ENCODE results near the gene SLC12A3.
"Not testable (repeated sequence)": the region's sequence is repeated elsewhere in the genome, so short reads cannot be mapped to it uniquely, and the experiment has no call there.

The SLC12A3 gene

DNA sequence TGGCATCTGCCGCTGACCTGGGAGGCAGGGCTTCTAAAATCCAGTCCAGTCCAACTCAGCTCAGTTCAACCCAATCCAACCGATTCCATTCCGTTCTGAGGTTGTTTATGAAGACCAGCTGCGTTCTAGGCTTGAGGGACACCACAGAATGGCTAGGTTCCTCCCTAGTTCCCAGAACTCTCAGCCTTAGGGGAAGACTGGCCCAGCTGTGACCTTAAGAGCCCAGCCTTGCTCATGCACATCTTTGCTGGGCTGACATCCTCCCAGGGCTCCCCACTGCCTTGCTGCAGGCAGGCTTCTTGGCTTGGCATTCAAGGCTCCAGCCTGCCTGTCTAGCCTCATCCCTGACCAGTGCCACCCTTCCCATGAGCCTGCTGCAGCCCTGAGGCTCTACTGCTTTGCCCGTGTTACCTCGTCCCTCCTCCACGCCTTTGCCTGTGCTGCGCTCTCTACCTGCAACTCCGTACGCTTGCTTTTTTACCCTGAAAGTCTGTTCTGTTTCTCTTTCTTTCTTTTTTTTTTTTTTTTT, 7.9 kb downstream of the SLC12A3 start:
- H3K27me3 Mint-ChIP-seq, result no peaks in the 10 kb centered on the region
- no peak overlapping the region for H3K4me3 Mint-ChIP-seq
- H3K27ac Mint-ChIP-seq, result no peak overlapping the region
- no peak for DNase-seq
- ATAC-seq, result no peak
- H3K9me3 Mint-ChIP-seq, result no peaks in the 10 kb centered on the region
- H3K4me1 Mint-ChIP-seq, result peaks cover 20% of the 10 kb centered on the region

DNA sequence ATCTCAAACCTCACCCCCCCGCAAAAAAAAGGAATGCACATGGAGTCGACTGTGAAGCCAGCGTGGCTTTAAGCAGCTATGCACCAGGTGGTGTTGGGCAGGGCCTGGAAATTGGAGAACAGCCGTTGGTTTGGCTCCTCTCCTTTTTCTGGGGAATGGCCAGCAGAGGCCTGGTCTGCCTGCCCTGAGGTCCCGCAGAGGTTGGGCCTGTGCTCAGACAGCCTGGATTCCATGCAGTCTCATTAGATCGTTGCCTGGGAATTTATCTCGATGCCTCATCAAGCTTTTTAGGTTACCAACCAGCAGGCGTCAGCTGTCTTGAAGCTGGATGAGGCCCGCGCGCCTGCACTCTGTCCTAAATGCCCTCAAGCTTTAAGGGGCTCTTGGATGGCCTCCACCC, 9.8 kb downstream of the SLC12A3 start:
- H3K4me1 Mint-ChIP-seq, result peaks cover 18% of the 10 kb centered on the region
- no peak overlapping the region for H3K4me3 Mint-ChIP-seq
- H3K9me3 Mint-ChIP-seq, result no peaks in the 10 kb centered on the region
- DNase-seq (no peak), ATAC-seq (no peak)
- no peak overlapping the region for H3K27ac Mint-ChIP-seq
- H3K27me3 Mint-ChIP-seq, result no peaks in the 10 kb centered on the region

DNA sequence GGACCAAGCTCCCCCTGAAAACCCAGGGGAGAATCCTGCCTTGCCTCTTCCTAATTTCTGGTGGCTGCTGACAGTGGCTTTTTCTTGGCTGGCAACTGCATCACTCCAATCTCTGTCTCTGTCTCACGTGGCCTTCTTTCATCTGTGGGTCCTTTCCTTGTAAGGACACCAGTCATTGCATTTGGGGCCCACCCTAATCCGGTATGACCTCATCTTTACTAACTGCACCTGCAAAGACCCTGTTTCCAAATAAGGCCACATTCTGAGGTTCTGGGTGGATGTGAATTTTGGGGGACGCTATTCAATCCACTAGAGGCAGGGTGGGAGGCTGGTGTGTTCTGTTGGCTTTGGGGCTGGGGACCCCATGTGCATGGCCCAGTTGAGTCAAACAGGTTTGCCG, 11.0 kb downstream of the SLC12A3 start:
- Mint-ChIP-seq H3K4me3 (no peak overlapping the region), H3K4me1 (peaks cover 9% of the 10 kb centered on the region), H3K27me3 (no peaks in the 10 kb centered on the region), H3K9me3 (no peaks in the 10 kb centered on the region), H3K27ac (no peak overlapping the region)
- ATAC-seq (no peak), DNase-seq (no peak)

DNA sequence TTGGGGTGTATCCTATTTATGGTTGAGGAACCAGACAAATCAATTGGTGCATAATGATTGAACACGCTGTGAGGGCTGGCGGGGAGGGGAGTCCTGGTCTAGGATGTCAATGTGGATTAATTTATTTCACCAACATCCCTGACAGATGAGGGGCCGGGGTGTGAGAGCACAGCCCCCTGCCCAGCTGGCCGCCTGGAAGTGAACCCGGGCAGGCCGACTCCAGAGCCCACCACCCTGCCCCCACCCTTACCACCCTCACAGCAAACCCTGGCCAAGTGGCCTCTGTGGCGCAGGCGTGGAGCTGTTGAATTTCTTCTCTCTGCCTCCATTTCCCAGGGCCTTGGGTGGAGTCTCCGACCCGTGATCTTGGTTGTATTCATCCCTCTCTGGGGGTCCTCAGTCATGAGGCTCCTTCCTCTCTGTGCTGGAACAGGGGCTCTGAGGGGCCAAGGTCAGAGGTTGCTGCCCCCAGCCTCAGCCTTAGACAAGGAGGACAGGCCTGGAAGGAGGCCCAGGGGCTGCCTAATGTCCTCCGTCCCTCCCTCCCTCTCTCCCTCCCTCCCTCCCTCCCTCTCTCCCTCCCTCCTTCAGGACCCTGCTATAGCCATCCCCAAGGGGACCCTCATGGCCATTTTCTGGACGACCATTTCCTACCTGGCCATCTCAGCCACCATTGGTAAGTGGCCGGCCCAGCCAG, 12.6 kb downstream of the SLC12A3 start:
- H3K27ac Mint-ChIP-seq, result no peak overlapping the region
- H3K27me3 Mint-ChIP-seq, result no peaks in the 10 kb centered on the region
- peaks cover 5% of the 10 kb centered on the region for H3K4me1 Mint-ChIP-seq
- no peaks in the 10 kb centered on the region for H3K9me3 Mint-ChIP-seq
- H3K4me3 Mint-ChIP-seq, result no peak overlapping the region
- no peak for ATAC-seq
- no peak for DNase-seq

DNA sequence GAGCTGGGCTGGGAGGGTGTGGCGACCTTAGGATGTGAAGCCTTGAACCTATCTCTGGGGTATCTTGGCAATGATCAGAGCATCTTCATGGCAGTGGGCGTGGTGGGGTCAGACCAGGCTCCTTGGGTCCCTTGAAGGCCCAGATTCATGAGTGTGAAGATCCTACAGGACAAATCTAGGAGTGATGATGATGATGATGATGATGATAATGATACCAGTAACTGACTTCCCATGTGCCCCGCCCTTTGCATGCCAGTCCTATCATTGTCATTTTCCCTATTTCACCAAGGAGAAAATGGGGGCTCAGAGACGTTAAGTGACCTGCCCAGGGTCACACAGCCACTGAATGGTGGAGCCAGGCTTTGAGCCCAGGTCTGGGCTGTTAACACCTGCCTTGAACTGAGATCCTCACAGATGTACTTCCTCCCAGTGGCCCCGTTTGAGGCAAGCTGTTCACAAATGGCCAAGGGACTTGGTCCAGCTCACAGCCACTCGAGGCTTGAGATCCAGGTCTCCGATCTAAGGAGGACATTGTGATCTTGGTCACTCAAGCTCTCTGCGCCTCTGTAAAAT, 13.4 kb downstream of the SLC12A3 start:
- Mint-ChIP-seq H3K4me3 (no peak overlapping the region), H3K9me3 (no peaks in the 10 kb centered on the region), H3K27me3 (no peaks in the 10 kb centered on the region), H3K4me1 (no peaks in the 10 kb centered on the region), H3K27ac (no peak overlapping the region)
- no peak for ATAC-seq
- DNase-seq, result no peak

DNA sequence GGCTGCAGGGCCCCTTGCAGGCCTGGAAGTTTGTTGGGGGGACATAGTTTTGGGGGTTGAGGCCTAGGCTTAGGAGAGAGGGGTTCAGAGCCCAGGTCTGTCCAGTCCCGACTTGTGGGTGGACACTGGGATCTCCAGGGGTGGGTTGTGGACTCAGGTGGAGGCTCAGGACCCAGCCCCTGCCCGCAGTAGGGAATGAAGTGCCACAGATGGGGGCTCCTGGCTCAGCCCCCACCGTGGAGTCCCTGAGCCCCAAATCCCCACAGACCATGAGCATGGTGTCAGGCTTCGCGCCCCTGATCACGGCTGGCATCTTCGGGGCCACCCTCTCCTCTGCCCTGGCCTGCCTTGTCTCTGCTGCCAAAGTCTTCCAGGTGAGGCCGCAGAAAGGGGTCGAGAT, 14.3 kb downstream of the SLC12A3 start:
- H3K27ac Mint-ChIP-seq, result no peak overlapping the region
- no peak for ATAC-seq

DNA sequence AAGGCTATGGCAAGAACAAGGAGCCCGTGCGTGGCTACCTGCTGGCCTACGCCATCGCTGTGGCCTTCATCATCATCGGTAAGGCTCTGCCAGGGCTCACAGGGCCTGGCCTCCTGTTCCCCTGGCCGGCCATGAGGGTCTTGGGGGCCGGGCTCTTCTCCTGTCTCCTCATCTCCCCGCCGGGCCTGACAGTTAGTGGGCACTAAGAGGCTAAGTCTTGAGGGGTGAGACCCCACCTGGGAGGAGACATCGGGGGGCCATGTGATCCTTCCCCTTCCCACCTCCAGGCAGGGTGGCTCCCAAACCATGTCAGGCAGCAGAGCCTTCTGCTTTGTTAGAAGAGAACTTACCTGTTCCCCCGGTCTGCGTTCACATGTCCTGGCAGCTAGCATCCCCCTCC, 15.2 kb downstream of the SLC12A3 start:
- Mint-ChIP-seq H3K4me3 (no peak overlapping the region), H3K4me1 (no peaks in the 10 kb centered on the region), H3K27ac (no peak overlapping the region)

More for the DNA sequence above, 14.3 kb downstream of the SLC12A3 start:
- no peaks in the 10 kb centered on the region for H3K9me3 Mint-ChIP-seq
- no peak for DNase-seq
- no peaks in the 10 kb centered on the region for H3K27me3 Mint-ChIP-seq
- H3K4me3 Mint-ChIP-seq, result no peak overlapping the region
- H3K4me1 Mint-ChIP-seq, result no peaks in the 10 kb centered on the region

DNA sequence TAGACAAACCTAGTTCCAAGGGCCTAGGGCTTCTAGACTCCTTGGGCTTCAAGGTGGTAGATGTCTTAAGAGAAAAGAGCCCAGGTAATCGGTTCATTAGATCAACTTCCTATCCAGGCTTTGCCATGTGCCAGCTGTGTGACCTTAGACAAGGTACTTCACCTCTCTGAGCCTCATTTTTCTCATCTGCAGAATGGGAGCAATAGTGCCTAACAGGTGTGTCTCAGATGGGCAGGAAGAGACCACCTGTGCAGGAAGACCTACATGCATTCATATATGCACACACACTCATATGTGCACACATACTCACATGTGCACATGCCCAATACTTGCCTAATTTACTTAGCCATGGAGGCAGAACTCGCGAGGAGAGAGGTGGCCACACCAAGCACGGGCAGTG, 15.7 kb downstream of the SLC12A3 start:
- no peaks in the 10 kb centered on the region for H3K27me3 Mint-ChIP-seq
- H3K4me1 Mint-ChIP-seq, result no peaks in the 10 kb centered on the region
- no peak for DNase-seq
- H3K27ac Mint-ChIP-seq, result no peak overlapping the region
- H3K9me3 Mint-ChIP-seq, result no peaks in the 10 kb centered on the region
- ATAC-seq, result no peak
- H3K4me3 Mint-ChIP-seq, result no peak overlapping the region

More for the DNA sequence above, 15.2 kb downstream of the SLC12A3 start:
- ATAC-seq, result no peak
- H3K27me3 Mint-ChIP-seq, result no peaks in the 10 kb centered on the region
- no peak for DNase-seq
- H3K9me3 Mint-ChIP-seq, result no peaks in the 10 kb centered on the region

DNA sequence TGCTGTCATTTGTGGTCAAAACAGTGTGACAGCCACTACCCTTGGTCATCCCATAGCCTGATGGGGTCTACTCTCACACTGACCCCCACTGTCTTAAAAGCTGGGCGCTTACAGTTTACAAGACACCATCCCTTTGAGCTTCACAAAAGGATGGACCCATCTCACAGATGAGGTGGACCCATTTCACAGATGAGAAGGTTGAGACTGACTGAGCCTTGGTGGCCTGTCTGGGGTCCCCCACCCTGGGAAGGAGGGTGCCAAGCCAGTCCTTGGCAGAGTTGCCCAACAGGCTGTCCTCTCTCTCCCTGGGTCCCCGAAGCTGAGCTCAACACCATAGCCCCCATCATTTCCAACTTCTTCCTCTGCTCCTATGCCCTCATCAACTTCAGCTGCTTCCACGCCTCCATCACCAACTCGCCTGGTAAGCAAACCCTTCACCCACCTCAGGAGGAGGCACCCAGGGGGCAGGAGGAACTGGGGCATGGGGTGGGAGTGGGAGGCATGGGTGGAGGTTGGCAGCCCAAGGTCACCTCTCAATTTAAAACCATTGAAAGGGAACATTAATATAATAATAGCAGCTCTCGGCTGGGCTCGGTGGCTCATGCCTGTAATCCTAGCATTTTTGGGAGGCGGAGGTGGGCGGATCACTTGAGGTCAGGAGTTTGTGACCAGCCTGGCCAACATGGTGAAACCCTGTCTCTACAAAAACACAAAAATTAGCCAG, 17.2 kb downstream of the SLC12A3 start:
- Mint-ChIP-seq H3K4me3 (no peak overlapping the region), H3K4me1 (no peaks in the 10 kb centered on the region), H3K27me3 (no peaks in the 10 kb centered on the region), H3K9me3 (no peaks in the 10 kb centered on the region), H3K27ac (peak overlapping the region in 1 of 2 donors; percentile 54)
- DNase-seq (no peak), ATAC-seq (no peak)

DNA sequence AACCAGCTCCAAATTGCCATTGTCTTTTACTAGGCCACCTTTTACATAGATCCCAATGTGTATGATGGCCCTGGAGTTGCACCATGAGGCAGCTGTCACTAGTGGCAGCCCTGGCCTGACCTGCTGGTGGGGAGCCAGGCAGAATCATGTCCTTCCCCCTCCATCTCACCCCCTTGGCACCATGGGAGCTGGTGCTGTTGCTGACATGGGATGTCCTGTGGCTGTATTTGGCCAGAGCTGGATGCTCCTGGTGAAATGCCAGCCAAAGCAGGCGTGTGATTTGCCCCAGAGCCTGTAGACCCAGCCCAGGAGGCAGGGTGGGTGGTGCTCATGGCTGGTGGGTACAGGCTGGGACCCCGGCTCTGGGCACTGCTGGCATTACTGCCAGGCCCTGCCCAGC, 18.6 kb downstream of the SLC12A3 start:
- Mint-ChIP-seq H3K9me3 (no peaks in the 10 kb centered on the region), H3K27me3 (no peaks in the 10 kb centered on the region), H3K27ac (no peak overlapping the region), H3K4me3 (no peak overlapping the region), H3K4me1 (no peaks in the 10 kb centered on the region)
- DNase-seq, result no peak
- no peak for ATAC-seq

DNA sequence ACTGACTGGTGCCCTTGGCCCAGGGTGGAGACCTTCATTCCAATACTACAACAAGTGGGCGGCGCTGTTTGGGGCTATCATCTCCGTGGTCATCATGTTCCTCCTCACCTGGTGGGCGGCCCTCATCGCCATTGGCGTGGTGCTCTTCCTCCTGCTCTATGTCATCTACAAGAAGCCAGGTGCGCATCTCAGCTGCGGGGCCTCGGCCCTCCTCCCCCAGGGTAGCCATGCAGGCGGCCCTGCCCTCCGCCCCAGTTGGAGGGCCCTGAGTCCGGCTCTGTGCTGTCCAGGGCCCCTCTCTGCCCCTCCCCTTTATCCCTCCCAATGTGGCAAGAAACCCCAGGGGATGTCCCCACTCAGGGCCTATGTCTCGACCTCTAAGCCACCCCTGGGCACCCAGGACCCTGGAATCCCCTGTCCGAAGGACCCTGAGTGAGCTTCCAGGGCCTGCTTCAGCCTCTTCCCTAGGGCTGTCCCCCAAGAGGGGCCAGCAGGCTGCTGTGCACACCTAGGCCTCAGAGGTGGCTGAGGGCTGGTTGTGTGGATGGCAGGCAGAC, 19.1 kb downstream of the SLC12A3 start:
- H3K4me1 Mint-ChIP-seq, result no peaks in the 10 kb centered on the region
- no peak overlapping the region for H3K4me3 Mint-ChIP-seq
- no peak overlapping the region for H3K27ac Mint-ChIP-seq

DNA sequence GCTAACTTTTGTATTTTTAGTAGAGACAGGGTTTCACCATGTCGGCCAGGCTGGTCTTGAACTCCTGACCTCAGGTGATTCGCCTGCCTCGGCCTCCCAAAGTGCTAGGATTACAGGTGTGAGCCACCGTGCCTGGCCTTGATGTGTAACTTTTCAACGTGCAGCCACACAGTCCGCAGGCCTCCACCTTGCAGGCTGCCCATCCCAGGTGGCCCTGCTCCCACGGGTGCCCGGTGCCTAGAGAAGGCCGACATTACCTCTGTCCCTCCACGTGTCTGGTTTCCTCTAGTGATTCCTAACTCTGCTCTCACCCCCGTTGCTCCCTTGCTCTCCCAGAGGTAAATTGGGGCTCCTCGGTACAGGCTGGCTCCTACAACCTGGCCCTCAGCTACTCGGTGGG, 19.9 kb downstream of the SLC12A3 start:
- H3K4me1 Mint-ChIP-seq, ATAC-seq, DNase-seq, H3K27ac Mint-ChIP-seq, H3K27me3 Mint-ChIP-seq, H3K4me3 Mint-ChIP-seq, H3K9me3 Mint-ChIP-seq: not testable (repeated sequence)

More for the DNA sequence above, 19.1 kb downstream of the SLC12A3 start:
- no peak for DNase-seq
- H3K9me3 Mint-ChIP-seq, result no peaks in the 10 kb centered on the region
- ATAC-seq, result peak; percentile 32
- H3K27me3 Mint-ChIP-seq, result no peaks in the 10 kb centered on the region

DNA sequence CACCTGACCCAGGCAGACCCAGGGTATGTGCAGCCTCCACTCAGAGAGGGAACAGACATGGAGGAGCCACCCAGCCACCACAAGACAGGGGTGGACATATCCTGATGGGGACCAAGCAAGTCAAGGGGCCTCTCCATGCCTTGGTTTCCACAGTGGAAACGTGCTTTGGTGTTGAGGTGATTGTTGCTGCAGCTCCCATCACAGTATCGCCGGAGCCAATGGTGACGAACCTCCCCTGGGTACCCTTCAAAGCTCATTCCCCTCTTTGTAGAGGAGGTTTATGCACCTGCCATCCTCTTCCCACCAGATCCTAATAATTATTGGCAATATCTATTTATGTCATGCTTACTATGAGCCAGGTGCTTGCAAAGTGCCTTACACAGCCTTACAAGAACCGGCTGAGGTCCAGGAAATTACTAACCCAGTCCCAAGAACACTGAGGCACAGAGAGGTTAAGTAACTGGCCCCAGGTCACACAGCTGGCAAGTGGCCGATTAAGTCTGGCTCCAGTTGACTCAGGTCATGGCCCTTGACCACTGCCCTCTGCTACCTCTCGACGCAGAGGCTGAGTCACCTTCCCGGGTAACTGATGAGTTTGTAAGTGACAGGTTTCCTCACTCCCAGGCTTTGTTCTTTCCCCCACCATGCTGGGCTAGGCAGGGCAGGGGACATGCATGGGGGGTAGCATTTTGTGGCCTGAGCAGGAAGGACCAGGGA, 20.6 kb downstream of the SLC12A3 start:
- Mint-ChIP-seq H3K27ac (peak overlapping the region in 1 of 2 donors; percentile 64), H3K9me3 (no peaks in the 10 kb centered on the region), H3K4me3 (no peak overlapping the region), H3K27me3 (no peaks in the 10 kb centered on the region), H3K4me1 (no peaks in the 10 kb centered on the region)
- ATAC-seq (no peak), DNase-seq (no peak)

DNA sequence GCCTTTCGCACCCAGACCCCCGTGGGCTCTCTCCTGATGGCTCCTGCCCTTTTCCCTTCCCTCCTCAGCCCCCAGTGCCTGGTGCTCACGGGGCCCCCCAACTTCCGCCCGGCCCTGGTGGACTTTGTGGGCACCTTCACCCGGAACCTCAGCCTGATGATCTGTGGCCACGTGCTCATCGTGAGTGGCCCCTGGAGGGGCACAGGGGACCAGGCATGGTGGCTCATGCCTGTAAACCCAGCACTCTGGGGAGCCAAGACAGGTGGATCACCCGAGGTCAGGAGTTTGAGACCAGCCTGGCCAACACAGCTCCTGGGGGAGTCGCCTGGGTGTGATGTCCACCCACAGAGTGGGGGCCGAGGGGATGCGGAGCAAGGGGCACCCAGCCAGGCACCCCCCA, 21.3 kb downstream of the SLC12A3 start:
- Mint-ChIP-seq H3K9me3 (no peaks in the 10 kb centered on the region), H3K27me3 (no peaks in the 10 kb centered on the region), H3K27ac (no peak overlapping the region), H3K4me3 (no peak overlapping the region), H3K4me1 (no peaks in the 10 kb centered on the region)
- no peak for DNase-seq
- ATAC-seq, result no peak

DNA sequence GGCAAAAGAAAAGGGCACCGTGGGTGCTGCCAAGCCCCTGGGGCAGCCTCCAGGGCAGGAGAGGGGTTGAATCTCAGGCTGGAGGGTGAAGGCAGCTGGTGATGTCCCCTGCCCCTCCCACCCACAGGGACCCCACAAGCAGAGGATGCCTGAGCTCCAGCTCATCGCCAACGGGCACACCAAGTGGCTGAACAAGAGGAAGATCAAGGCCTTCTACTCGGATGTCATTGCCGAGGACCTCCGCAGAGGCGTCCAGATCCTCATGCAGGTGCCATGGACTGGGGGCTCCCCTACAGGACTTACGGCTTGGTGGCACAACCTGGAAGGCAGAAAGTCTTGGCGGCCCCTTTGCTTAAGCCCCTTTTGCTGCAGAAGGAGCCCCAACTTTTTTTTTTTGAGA, 21.8 kb downstream of the SLC12A3 start:
- Mint-ChIP-seq H3K27ac (no peak overlapping the region), H3K4me1 (no peaks in the 10 kb centered on the region), H3K9me3 (no peaks in the 10 kb centered on the region), H3K27me3 (no peaks in the 10 kb centered on the region), H3K4me3 (no peak overlapping the region)
- DNase-seq, result no peak
- no peak for ATAC-seq

Measured in stimulated activated naive CD8-positive, alpha-beta T cell treated with anti-CD3 and anti-CD28 coated beads, Interleukin-15, amount 100 ng/mL, for 72 hours (primary cell).